Endothelial cell of umbilical vein (primary cell): ENCODE data around the gene ADAMTSL3.
"Not testable (repeated sequence)": the region's sequence is repeated elsewhere in the genome, so short reads cannot be mapped to it uniquely, and the experiment has no call there.

ENCODE experiments used
- CTCF ChIP-seq, 2 donors: IDR thresholded peaks; 1 replicate in 1 of 2; 2 replicates in 1 of 2; pipeline ENCODE4 v1.5.1; 2011; ENCODE audit warnings: low read length in 2 of 2, mild to moderate bottlenecking in 2 of 2, moderate library complexity in 2 of 2, control low read depth in 1 of 2, inconsistent platforms in 1 of 2, low read depth in 1 of 2; ENCODE audit not compliant: insufficient read depth in 1 of 2; ENCODE audit errors: extremely low read depth in 1 of 2
- EZH2 ChIP-seq: IDR thresholded peaks from 2 replicates; pipeline ENCODE4 v1.6.1; 2012; ENCODE audit warnings: borderline replicate concordance, low read depth, mild to moderate bottlenecking, moderate library complexity, low read length, inconsistent platforms; ENCODE audit not compliant: severe bottlenecking
- FOS ChIP-seq: IDR thresholded peaks from 2 replicates; pipeline ENCODE4 v1.6.1; 2011; ENCODE audit warnings: mild to moderate bottlenecking, low read length, moderate library complexity, borderline replicate concordance; ENCODE audit not compliant: insufficient read depth
- GATA2 ChIP-seq: IDR thresholded peaks from 2 replicates; pipeline ENCODE4 v1.7.0; 2011; ENCODE audit warnings: low read depth, mild to moderate bottlenecking, moderate library complexity, mixed read lengths, low read length; ENCODE audit not compliant: insufficient read length, insufficient read depth
- JUN ChIP-seq: IDR thresholded peaks from 2 replicates; pipeline ENCODE4 v1.6.1; 2011; ENCODE audit warnings: borderline replicate concordance, low read depth; ENCODE audit not compliant: insufficient read length, insufficient read depth
- MAX ChIP-seq: IDR thresholded peaks from 2 replicates; pipeline ENCODE4 v1.6.1; 2011; ENCODE audit not compliant: insufficient read depth, insufficient read length
- MYC ChIP-seq: IDR thresholded peaks from one replicate; pipeline ENCODE4 v1.6.1; 2011; ENCODE audit warnings: mild to moderate bottlenecking, low read depth, low read length
- POLR2A ChIP-seq: IDR thresholded peaks from 2 replicates; pipeline ENCODE4 v1.6.1; 2012; ENCODE audit warnings: low read depth, mild to moderate bottlenecking, control low read depth, low read length
- POLR2AphosphoS5 ChIP-seq: IDR thresholded peaks from 2 replicates; pipeline ENCODE4 v1.6.1; 2012; ENCODE audit warnings: low read depth, mild to moderate bottlenecking, control low read depth, low read length, moderate library complexity; ENCODE audit not compliant: insufficient read depth

- TF ChIP-seq CTCF (IDR thresholded peaks at IDR 0.05; ENCODE audit: extremely low read depth in 1 of 2, insufficient read depth in 1 of 2, low read depth in 1 of 2, low read length in 2 of 2); EZH2; POLR2A; MAX; GATA2; MYC; POLR2AphosphoS5; JUN; FOS: not testable (repeated sequence)
Measured at GRCh38 chr15:84078038-84078437, 424.1 kb downstream of the ADAMTSL3 start.
